Fibroblast of lung (primary cell): ENCODE results near the gene BTBD2. TPM values are rescaled to one million over a fixed set of nuclear protein-coding genes. Genes with fewer than 3 reads are reported as not detected.

Source experiments
- DNase-seq, 2 donors: peaks; one replicate each; pipeline versions ENCODE4 v3.0.0 to v3.0.0-alpha.2; 2010; ENCODE audit warnings: low read depth in 2 of 2
- H2AFZ ChIP-seq: 2 replicates; pipeline ENCODE4 v1.5.1; 2012; ENCODE audit warnings: low read length, control low read depth, inconsistent platforms
- H3K27ac ChIP-seq: 2 replicates; pipeline ENCODE4 v1.5.1; 2011; ENCODE audit warnings: low read length, control low read depth; ENCODE audit not compliant: insufficient read depth
- H3K27me3 ChIP-seq: 2 replicates; pipeline ENCODE4 v1.5.1; 2011; ENCODE audit warnings: mild to moderate bottlenecking, low read length; ENCODE audit not compliant: control insufficient read depth, insufficient read depth
- H3K36me3 ChIP-seq: 2 replicates; pipeline ENCODE4 v1.5.1; 2011; ENCODE audit warnings: low read length; ENCODE audit not compliant: control insufficient read depth, insufficient read depth
- H3K4me1 ChIP-seq: 2 replicates; pipeline ENCODE4 v1.5.1; 2011; ENCODE audit warnings: low read length; ENCODE audit not compliant: control insufficient read depth, insufficient read depth; ENCODE audit errors: extremely low read depth
- H3K4me2 ChIP-seq: 2 replicates; pipeline ENCODE4 v1.5.1; 2011; ENCODE audit warnings: low read length, control low read depth; ENCODE audit not compliant: insufficient read depth; ENCODE audit errors: extremely low read depth
- H3K4me3 ChIP-seq, 4 experiments: fragments of 200-600 bp in 1 of 4; sonication (generic) in 1 of 4; replicated peaks in 1 of 4; 2 replicates each; pipeline ENCODE4 v1.5.1; 2011 to 2016; ENCODE audit warnings: low read length in 4 of 4, low read depth in 3 of 4, mild to moderate bottlenecking in 3 of 4, control low read depth in 2 of 4, inconsistent platforms in 1 of 4, mixed read lengths in 1 of 4; ENCODE audit not compliant: insufficient read depth in 1 of 4; ENCODE audit errors: control extremely low read depth in 1 of 4
- H3K79me2 ChIP-seq: 2 replicates; pipeline ENCODE4 v1.5.1; 2012; ENCODE audit warnings: mild to moderate bottlenecking, low read length, inconsistent platforms; ENCODE audit not compliant: control insufficient read depth, insufficient read depth
- H3K9ac ChIP-seq: 2 replicates; pipeline ENCODE4 v1.5.1; 2011; ENCODE audit warnings: mild to moderate bottlenecking, low read length, control low read depth; ENCODE audit not compliant: insufficient read depth
- H3K9me3 ChIP-seq: 2 replicates; pipeline ENCODE4 v1.5.1; 2012; ENCODE audit warnings: low read depth, low read length; ENCODE audit not compliant: control insufficient read depth, insufficient read depth
- H4K20me1 ChIP-seq: 2 replicates; pipeline ENCODE4 v1.5.1; 2011; ENCODE audit warnings: low read length; ENCODE audit not compliant: control insufficient read depth, insufficient read depth; ENCODE audit errors: extremely low read depth
- EZH2 ChIP-seq: IDR thresholded peaks from 2 replicates; pipeline ENCODE4 v1.5.1; 2012; ENCODE audit warnings: low read length, control low read depth, mild to moderate bottlenecking; ENCODE audit errors: missing control alignments
- polyA plus RNA-seq, 2 donors: library from polyadenylated mRNA; depleted of rRNA in 1 of 2; stranded (reverse) in 1 of 2; unstranded in 1 of 2; fragments of >200 nt; gene quantifications; 2 replicates each; pipeline ENCODE4 v1.2.1, GENCODE V29; 2011 to 2012; ENCODE audit warnings: missing spikeins in 1 of 2
- total RNA-seq: library from RNA; depleted of rRNA; stranded (reverse); fragments of >200 nt; gene quantifications from 2 replicates; pipeline ENCODE4 v1.2.1, GENCODE V29; 2014
- TF ChIP-seq, protein P1 (sequence below), 2 donors: IDR thresholded peaks in 1 of 2; conservative IDR thresholded peaks in 1 of 2; 1 replicate in 1 of 2; 2 replicates in 1 of 2; pipeline ENCODE4 v1.5.1; 2011 to 2012; ENCODE audit warnings: low read length in 2 of 2, control low read depth in 1 of 2, inconsistent platforms in 1 of 2, low read depth in 1 of 2, mild to moderate bottlenecking in 1 of 2

The BTBD2 gene
- total and polyA plus RNA-seq, 2 donors (not counting 1 experiment from before 2014, with no cell fraction given): 14.0 to 70.2 TPM

GRCh38 chr19:1985588-1986356 lies 29.7 kb downstream of the BTBD2 start:
- H3K79me2 ChIP-seq: no peaks in the 10 kb centered on the region
- H3K36me3 ChIP-seq: peaks cover 45% of the 10 kb centered on the region
- no peak for DNase-seq
- no peak overlapping the region for H3K4me3 ChIP-seq
- no peaks in the 10 kb centered on the region for H4K20me1 ChIP-seq
- H3K27me3 ChIP-seq: no peaks in the 10 kb centered on the region
- no peak overlapping the region for H3K27ac ChIP-seq
- TF ChIP-seq, protein P1, sequence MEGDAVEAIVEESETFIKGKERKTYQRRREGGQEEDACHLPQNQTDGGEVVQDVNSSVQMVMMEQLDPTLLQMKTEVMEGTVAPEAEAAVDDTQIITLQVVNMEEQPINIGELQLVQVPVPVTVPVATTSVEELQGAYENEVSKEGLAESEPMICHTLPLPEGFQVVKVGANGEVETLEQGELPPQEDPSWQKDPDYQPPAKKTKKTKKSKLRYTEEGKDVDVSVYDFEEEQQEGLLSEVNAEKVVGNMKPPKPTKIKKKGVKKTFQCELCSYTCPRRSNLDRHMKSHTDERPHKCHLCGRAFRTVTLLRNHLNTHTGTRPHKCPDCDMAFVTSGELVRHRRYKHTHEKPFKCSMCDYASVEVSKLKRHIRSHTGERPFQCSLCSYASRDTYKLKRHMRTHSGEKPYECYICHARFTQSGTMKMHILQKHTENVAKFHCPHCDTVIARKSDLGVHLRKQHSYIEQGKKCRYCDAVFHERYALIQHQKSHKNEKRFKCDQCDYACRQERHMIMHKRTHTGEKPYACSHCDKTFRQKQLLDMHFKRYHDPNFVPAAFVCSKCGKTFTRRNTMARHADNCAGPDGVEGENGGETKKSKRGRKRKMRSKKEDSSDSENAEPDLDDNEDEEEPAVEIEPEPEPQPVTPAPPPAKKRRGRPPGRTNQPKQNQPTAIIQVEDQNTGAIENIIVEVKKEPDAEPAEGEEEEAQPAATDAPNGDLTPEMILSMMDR (conservative IDR thresholded peaks at IDR 0.05 in 1 of 2, IDR thresholded peaks at IDR 0.05 in 1 of 2; ENCODE audit: low read depth in 1 of 2, low read length in 2 of 2): no peak
- no peak for TF ChIP-seq EZH2
- no peak overlapping the region for H3K9ac ChIP-seq
- no peak overlapping the region for H2AFZ ChIP-seq
- no peaks in the 10 kb centered on the region for H3K4me1 ChIP-seq
- no peaks in the 10 kb centered on the region for H3K9me3 ChIP-seq
- H3K4me2 ChIP-seq: no peak overlapping the region

DNA sequence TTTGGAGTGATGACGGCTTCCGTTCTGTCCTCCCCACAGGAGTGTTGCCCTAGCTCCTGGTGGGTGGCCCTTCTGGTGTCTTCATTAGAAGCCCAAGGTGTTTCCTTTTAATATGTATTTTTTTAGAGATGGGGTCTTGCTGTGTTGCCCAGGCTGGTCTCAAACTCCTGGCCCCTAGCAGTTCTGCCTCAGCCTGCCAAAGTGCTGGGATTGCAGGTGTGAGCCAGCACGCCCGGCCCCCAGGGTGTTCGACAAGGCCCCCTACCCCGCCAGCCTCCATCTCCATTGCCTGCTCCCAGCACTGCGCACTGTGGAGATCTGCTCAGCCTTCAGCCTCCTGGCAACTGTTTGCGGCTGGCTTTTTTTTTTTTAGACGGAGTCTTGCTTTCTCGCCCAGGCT lies 31.2 kb downstream of the BTBD2 start:
- Histone ChIP-seq H4K20me1 (no peaks in the 10 kb centered on the region), H3K27me3 (no peaks in the 10 kb centered on the region), H3K9ac (no peak overlapping the region), H3K4me2 (no peak overlapping the region), H3K36me3 (peaks cover 38% of the 10 kb centered on the region), H3K27ac (no peak overlapping the region), H3K79me2 (no peaks in the 10 kb centered on the region), H3K4me3 (no peak overlapping the region), H3K9me3 (no peaks in the 10 kb centered on the region), H2AFZ (no peak overlapping the region), H3K4me1 (no peaks in the 10 kb centered on the region)
- no peak for TF ChIP-seq EZH2
- TF ChIP-seq, protein P1 (conservative IDR thresholded peaks at IDR 0.05 in 1 of 2, IDR thresholded peaks at IDR 0.05 in 1 of 2; ENCODE audit: low read depth in 1 of 2, low read length in 2 of 2): no peak
- DNase-seq: no peak

DNA sequence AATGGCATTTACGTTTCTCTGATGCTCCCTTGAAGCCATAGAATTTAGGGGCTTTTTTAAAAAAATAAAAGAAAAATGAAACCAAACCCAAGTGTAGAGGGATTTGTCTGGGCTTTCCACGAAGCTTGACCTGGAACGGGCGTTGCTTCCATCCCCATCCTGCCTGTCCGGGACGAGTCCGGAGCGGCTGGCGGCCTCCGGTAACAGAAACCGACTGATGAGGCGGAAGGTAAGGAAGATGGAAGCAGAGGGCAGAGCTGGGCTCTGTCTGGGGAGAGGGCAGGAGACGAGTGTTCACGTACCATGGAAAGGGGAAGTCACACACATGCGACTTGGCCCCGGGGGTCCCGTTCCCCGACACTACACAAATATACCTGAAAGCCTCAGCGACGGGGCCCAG lies 34.3 kb downstream of the BTBD2 start:
- Histone ChIP-seq H3K27ac (no peak overlapping the region), H3K9ac (no peak overlapping the region), H2AFZ (no peak overlapping the region), H3K36me3 (peaks cover 26% of the 10 kb centered on the region), H3K4me1 (no peaks in the 10 kb centered on the region), H3K27me3 (no peaks in the 10 kb centered on the region), H3K4me2 (no peak overlapping the region), H3K79me2 (peaks cover 4% of the 10 kb centered on the region), H3K9me3 (no peaks in the 10 kb centered on the region), H4K20me1 (no peaks in the 10 kb centered on the region), H3K4me3 (no peak overlapping the region)
- TF ChIP-seq, protein P1 (conservative IDR thresholded peaks at IDR 0.05 in 1 of 2, IDR thresholded peaks at IDR 0.05 in 1 of 2; ENCODE audit: low read depth in 1 of 2, low read length in 2 of 2): no peak
- no peak for TF ChIP-seq EZH2
- DNase-seq: no peak
